KMS-11 (cell line): ENCODE measurements around the gene MINDY2.
"Not testable (repeated sequence)": the region's sequence is repeated elsewhere in the genome, so short reads cannot be mapped to it uniquely, and the experiment has no call there.

Experiments
- H2AFZ ChIP-seq: fragments of 200-600 bp; sonication (generic); 2 replicates; pipeline ENCODE4 v1.6.1; 2016; ENCODE audit warnings: antibody characterized with exemption, mixed run types, low read depth
- H3K27ac ChIP-seq: fragments of 200-600 bp; sonication (generic); 2 replicates; pipeline ENCODE4 v1.6.1; 2016; ENCODE audit warnings: mild to moderate bottlenecking, mixed run types
- H3K27me3 ChIP-seq: fragments of 200-600 bp; sonication (generic); 2 replicates; pipeline ENCODE4 v1.6.1; 2017; ENCODE audit warnings: mild to moderate bottlenecking, low read depth, mixed run types, moderate library complexity; ENCODE audit not compliant: insufficient read depth
- H3K36me3 ChIP-seq: fragments of 200-600 bp; sonication (generic); 2 replicates; pipeline ENCODE4 v1.6.1; 2017; ENCODE audit warnings: mild to moderate bottlenecking, mixed run types; ENCODE audit not compliant: insufficient read depth
- H3K4me1 ChIP-seq: fragments of 200-600 bp; sonication (generic); 2 replicates; pipeline ENCODE4 v1.6.1; 2016; ENCODE audit warnings: mild to moderate bottlenecking, low read depth, mixed run types; ENCODE audit not compliant: poor library complexity, severe bottlenecking
- H3K4me2 ChIP-seq: fragments of 200-600 bp; sonication (generic); 2 replicates; pipeline ENCODE4 v1.7.0; 2016; ENCODE audit warnings: mild to moderate bottlenecking, mixed run types
- H3K4me3 ChIP-seq: fragments of 200-600 bp; sonication (generic); IDR thresholded peaks from 2 replicates; pipeline ENCODE4 v1.6.1; 2017; ENCODE audit warnings: low read depth, low read length, mixed read lengths; ENCODE audit not compliant: insufficient read depth
- H3K79me2 ChIP-seq: fragments of 200-600 bp; sonication (generic); 2 replicates; pipeline ENCODE4 v1.6.1; 2016; ENCODE audit warnings: low read depth, mixed run types; ENCODE audit not compliant: insufficient read depth
- H3K9ac ChIP-seq: fragments of 200-600 bp; sonication (generic); 2 replicates; pipeline ENCODE4 v1.6.1; 2016; ENCODE audit warnings: mild to moderate bottlenecking, mixed run types
- H4K20me1 ChIP-seq: fragments of 200-600 bp; sonication (generic); 2 replicates; pipeline ENCODE4 v1.6.1; 2016; ENCODE audit warnings: mild to moderate bottlenecking, mixed run types; ENCODE audit not compliant: insufficient read depth
- CTCF ChIP-seq: fragments of 200-600 bp; sonication (generic); conservative IDR thresholded peaks from 2 replicates; pipeline ENCODE4 v1.6.1; 2017; ENCODE audit warnings: low read depth, mild to moderate bottlenecking, antibody characterized with exemption, low read length, moderate library complexity, mixed read lengths

MINDY2 gene

GRCh38 chr15:58762731-58763130 lies 8.4 kb upstream of the MINDY2 start:
- no peak overlapping the region for H3K4me3 ChIP-seq
- no peak overlapping the region for H2AFZ ChIP-seq
- H3K36me3 ChIP-seq = no peaks in the 10 kb centered on the region
- H3K27ac ChIP-seq = no peak overlapping the region
- H3K79me2 ChIP-seq = no peaks in the 10 kb centered on the region
- H3K4me1 ChIP-seq = peaks cover 15% of the 10 kb centered on the region
- TF ChIP-seq CTCF = no peak
- no peak overlapping the region for H3K9ac ChIP-seq
- no peak overlapping the region for H3K4me2 ChIP-seq
- no peaks in the 10 kb centered on the region for H4K20me1 ChIP-seq
- H3K27me3 ChIP-seq = no peaks in the 10 kb centered on the region

GRCh38 chr15:58764468-58764867 lies 6.6 kb upstream of the MINDY2 start:
- Histone ChIP-seq H3K4me3 (no peak overlapping the region), H3K9ac (no peak overlapping the region), H3K27me3 (no peaks in the 10 kb centered on the region), H4K20me1 (no peaks in the 10 kb centered on the region), H2AFZ (no peak overlapping the region), H3K36me3 (no peaks in the 10 kb centered on the region), H3K27ac (no peak overlapping the region), H3K79me2 (no peaks in the 10 kb centered on the region), H3K4me1 (no peaks in the 10 kb centered on the region), H3K4me2 (no peak overlapping the region)
- TF ChIP-seq CTCF = no peak

- Histone ChIP-seq H3K4me1 (peaks cover 6% of the 10 kb centered on the region), H3K4me2 (no peak overlapping the region), H3K36me3 (no peaks in the 10 kb centered on the region), H2AFZ (no peak overlapping the region), H3K4me3 (no peak overlapping the region), H4K20me1 (no peaks in the 10 kb centered on the region), H3K9ac (no peak overlapping the region), H3K27me3 (no peaks in the 10 kb centered on the region), H3K27ac (no peak overlapping the region), H3K79me2 (no peaks in the 10 kb centered on the region; the same call in 1 of the 2 replicates)
- TF ChIP-seq CTCF = no peak
Observed at GRCh38 chr15:58766290-58766689, 4.8 kb upstream of the MINDY2 start.

GRCh38 chr15:58768601-58769004 lies 2.5 kb upstream of the MINDY2 start:
- H3K36me3 ChIP-seq, H3K27me3 ChIP-seq: not testable (repeated sequence)

GRCh38 chr15:58770519-58770856 lies 614 bp upstream of the MINDY2 start:
- TF ChIP-seq CTCF = no peak
- H3K4me3 ChIP-seq = no peak overlapping the region
- H3K79me2 ChIP-seq = peaks cover 39% of the 10 kb centered on the region
- H4K20me1 ChIP-seq = no peaks in the 10 kb centered on the region
- H3K27me3 ChIP-seq = no peaks in the 10 kb centered on the region
- H3K4me2 ChIP-seq = peak overlapping the region; percentile 91
- peak overlapping the region; percentile 24; the same call in 1 of the 2 replicates for H3K9ac ChIP-seq
- no peaks in the 10 kb centered on the region for H3K36me3 ChIP-seq
- H3K27ac ChIP-seq = peak overlapping the region; percentile 47
- H3K4me1 ChIP-seq = peaks cover 35% of the 10 kb centered on the region
- H2AFZ ChIP-seq = peak overlapping the region; percentile 61

More at GRCh38 chr15:58768601-58769004, 2.5 kb upstream of the MINDY2 start:
- H3K27ac ChIP-seq, H4K20me1 ChIP-seq, H3K9ac ChIP-seq, H3K4me3 ChIP-seq, H2AFZ ChIP-seq, H3K4me2 ChIP-seq: not testable (repeated sequence)
- H3K4me1 ChIP-seq = peaks cover 19% of the 10 kb centered on the region
- peaks cover 20% of the 10 kb centered on the region for H3K79me2 ChIP-seq
